Stimulated activated memory B cell treated with anti-CD40 and anti-IgM and Interleukin-4, amounts not matched to agents 10 μg/mL and 1 μg/mL and 100 μg/mL, for 72 hours (primary cell): ENCODE data around the gene TNRC6B.

ENCODE experiments used
- ATAC-seq: fragments of 150-1000 bp; cut with Tn5 transposase; 2 replicates; pipeline ENCODE4 v1.10.0; 2021
- H3K27ac Mint-ChIP-seq: one replicate; pipeline ENCODE4 v1.8.0; 2022; ENCODE audit warnings: mild to moderate bottlenecking, mixed read lengths
- H3K27me3 Mint-ChIP-seq: one replicate; pipeline ENCODE4 v1.8.0; 2022; ENCODE audit warnings: mixed read lengths
- H3K36me3 Mint-ChIP-seq: one replicate; pipeline ENCODE4 v1.8.0; 2022; ENCODE audit warnings: mixed read lengths
- H3K4me1 Mint-ChIP-seq: one replicate; pipeline ENCODE4 v1.8.0; 2022; ENCODE audit warnings: mixed read lengths
- H3K4me3 Mint-ChIP-seq: one replicate; pipeline ENCODE4 v1.8.0; 2022; ENCODE audit warnings: mild to moderate bottlenecking, moderate library complexity, mixed read lengths
- H3K9me3 Mint-ChIP-seq: one replicate; pipeline ENCODE4 v1.8.0; 2022; ENCODE audit warnings: mixed read lengths

The TNRC6B gene

DNA sequence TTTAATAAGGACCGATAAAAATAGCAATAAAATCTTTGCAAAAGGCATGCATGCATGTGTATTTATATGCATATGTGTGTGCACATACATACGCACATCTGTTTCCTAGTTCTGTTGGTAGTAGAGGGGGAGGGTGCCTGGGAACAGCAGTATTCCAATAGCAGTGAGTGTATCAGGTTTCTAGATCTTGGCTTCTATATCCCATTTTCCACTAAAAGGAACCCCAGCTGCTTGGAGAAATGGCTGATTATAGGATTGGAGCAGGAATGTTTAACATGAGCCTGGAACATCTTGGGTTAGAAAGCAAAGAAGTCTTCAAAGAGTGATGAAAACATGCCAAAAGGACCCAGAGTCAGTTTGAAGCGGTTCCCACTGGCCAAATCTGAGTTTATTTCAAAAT lies 21.0 kb downstream of the TNRC6B start:
- Mint-ChIP-seq H3K4me1 (peaks cover 83% of the 10 kb centered on the region), H3K36me3 (peaks cover 19% of the 10 kb centered on the region), H3K4me3 (no peak overlapping the region), H3K9me3 (no peaks in the 10 kb centered on the region), H3K27me3 (no peaks in the 10 kb centered on the region), H3K27ac (peak overlapping the region; percentile 87)
- no peak for ATAC-seq

DNA sequence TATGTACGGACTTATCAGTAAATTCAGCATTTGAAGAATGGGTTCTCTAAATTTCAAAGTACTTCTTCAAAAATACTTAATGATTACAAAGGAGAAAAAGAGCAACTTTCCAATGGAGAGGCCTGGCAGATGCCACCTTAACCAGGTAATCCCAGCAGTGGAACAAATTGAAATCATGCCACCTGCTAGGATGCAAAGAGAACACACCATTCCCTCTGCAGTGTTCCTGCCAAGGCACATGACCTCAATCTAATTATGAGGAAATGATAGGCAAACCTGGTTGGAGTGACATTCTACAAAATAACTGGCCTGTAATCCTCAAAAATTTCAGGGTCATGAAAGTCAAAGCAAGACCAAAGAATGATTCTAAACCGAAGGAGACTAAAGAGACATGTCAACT lies 21.5 kb downstream of the TNRC6B start:
- Mint-ChIP-seq H3K27ac (peak overlapping the region; percentile 87), H3K27me3 (no peaks in the 10 kb centered on the region), H3K9me3 (no peaks in the 10 kb centered on the region), H3K4me1 (peaks cover 83% of the 10 kb centered on the region), H3K36me3 (peaks cover 15% of the 10 kb centered on the region), H3K4me3 (no peak overlapping the region)
- ATAC-seq, result no peak

DNA sequence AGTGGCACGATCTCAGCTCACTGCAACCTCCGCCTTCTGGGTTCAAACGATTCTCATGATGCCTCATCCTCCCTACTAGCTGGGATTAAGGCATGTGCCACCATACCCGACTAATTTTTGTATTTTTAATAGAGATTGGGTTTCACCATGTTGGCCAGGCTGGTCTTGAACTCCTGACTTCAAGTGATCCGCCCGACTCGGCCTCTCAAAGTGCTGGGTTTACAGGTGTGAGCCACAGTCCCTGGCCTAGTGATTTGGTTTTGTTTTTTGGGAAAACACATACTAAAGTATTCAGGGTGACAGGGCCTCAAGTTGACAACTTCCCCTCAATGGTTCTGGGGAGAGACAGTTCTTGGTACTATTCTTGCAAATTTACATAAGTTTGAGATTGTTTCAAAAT lies 22.1 kb downstream of the TNRC6B start:
- H3K4me1 Mint-ChIP-seq, result peaks cover 82% of the 10 kb centered on the region

DNA sequence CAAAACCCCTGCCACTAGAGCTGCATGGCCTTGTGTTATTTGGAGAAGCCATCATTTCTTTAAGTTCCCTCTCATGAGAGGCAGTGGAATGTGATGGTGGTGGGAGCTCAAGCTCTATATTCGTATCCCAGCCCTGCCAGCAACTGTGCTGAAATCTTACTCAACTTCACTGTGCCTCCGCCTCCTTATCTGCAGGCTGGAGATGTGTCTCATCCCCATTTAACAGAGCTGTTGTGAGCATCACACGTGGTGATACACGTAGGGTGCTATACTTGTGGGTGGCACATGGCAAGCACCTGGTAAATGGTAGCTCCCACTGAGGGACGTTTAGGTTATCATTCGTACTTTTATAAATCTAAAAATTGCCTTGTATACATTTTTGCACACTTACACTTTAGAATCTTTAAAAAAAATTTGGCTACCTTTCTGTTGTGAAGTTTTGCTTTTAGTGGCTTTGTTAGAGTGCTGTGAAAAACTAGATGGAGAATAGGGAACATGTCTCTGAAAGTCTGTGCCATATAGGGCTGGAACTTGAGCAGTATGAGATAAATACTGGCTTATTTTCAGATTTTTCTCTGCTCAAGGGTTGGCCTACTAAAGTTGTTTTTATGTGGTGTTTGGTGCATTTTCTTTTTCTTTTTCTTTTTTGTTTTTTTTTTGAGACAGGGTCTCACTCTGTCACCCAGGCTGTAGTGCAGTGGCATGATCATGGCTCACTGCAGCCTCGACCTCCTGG lies 23.2 kb downstream of the TNRC6B start:
- H3K27me3 Mint-ChIP-seq, result no peaks in the 10 kb centered on the region
- H3K4me1 Mint-ChIP-seq, result peaks cover 75% of the 10 kb centered on the region
- no peaks in the 10 kb centered on the region for H3K9me3 Mint-ChIP-seq
- H3K27ac Mint-ChIP-seq, result no peak overlapping the region
- ATAC-seq, result no peak
- H3K36me3 Mint-ChIP-seq, result peaks cover 15% of the 10 kb centered on the region
- no peak overlapping the region for H3K4me3 Mint-ChIP-seq

More for the DNA sequence above, 22.1 kb downstream of the TNRC6B start:
- Mint-ChIP-seq H3K27me3 (no peaks in the 10 kb centered on the region), H3K36me3 (peaks cover 15% of the 10 kb centered on the region), H3K9me3 (no peaks in the 10 kb centered on the region), H3K4me3 (no peak overlapping the region), H3K27ac (no peak overlapping the region)
- no peak for ATAC-seq

DNA sequence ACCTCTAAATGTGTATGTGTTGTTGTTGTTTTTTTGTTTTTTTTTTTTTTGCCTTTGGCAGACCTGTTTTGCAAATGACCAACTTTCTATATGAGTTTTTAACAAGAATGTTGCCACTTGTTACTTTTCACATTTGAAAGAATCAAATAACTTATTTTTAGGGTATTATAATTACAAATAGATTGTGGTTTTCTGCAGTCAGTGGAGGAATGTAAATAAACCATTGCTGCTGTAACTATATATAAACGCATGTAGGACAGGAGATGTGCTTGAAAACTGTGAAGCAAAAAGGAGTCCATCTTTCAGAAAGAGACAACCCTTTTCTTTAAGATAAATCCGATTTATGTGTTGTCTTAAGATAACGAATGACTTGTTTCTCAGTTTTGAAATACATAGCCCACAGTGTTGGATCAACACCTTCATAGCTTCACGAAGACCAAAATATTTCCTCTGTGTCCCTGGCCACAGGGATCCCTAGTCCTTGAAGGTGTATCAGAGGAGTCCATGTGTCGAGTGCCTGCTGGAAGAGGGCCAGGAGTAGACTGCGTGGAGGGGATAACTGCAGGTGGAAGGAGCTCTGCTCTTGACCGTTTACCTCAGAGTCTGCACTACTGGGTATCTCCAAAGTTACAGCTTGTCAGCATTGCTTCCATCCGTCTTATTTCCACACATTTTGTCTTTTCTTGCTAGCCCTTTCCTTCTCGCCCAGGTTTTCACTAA lies 24.7 kb downstream of the TNRC6B start:
- ATAC-seq, result no peak
- Mint-ChIP-seq H3K4me1 (peaks cover 62% of the 10 kb centered on the region), H3K9me3 (no peaks in the 10 kb centered on the region), H3K36me3 (peaks cover 15% of the 10 kb centered on the region), H3K27ac (peak overlapping the region; percentile 71), H3K4me3 (no peak overlapping the region), H3K27me3 (no peaks in the 10 kb centered on the region)

DNA sequence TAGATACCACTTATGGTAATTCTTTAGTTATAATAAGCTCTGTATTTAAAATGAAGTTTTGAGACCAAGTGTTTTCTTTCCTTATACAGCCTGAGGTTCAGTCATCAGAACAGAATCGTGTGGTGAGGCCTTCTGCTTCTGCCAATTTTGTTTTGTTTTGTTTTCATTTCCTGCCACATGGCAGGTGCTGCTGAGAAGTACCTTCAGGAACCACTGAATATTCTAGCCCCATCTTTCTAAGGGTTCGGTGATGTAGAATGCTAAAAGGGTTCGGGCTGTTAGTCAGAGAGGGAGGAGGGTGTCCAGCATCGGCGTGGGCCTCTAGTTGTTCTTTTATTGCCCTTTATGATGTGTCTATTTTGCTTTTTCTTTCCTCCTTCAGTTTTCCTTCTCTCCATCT lies 25.8 kb downstream of the TNRC6B start:
- Mint-ChIP-seq H3K36me3 (peaks cover 9% of the 10 kb centered on the region), H3K9me3 (no peaks in the 10 kb centered on the region), H3K27me3 (no peaks in the 10 kb centered on the region), H3K27ac (peak overlapping the region; percentile 71), H3K4me3 (no peak overlapping the region), H3K4me1 (peaks cover 62% of the 10 kb centered on the region)
- ATAC-seq, result peak; percentile 89

DNA sequence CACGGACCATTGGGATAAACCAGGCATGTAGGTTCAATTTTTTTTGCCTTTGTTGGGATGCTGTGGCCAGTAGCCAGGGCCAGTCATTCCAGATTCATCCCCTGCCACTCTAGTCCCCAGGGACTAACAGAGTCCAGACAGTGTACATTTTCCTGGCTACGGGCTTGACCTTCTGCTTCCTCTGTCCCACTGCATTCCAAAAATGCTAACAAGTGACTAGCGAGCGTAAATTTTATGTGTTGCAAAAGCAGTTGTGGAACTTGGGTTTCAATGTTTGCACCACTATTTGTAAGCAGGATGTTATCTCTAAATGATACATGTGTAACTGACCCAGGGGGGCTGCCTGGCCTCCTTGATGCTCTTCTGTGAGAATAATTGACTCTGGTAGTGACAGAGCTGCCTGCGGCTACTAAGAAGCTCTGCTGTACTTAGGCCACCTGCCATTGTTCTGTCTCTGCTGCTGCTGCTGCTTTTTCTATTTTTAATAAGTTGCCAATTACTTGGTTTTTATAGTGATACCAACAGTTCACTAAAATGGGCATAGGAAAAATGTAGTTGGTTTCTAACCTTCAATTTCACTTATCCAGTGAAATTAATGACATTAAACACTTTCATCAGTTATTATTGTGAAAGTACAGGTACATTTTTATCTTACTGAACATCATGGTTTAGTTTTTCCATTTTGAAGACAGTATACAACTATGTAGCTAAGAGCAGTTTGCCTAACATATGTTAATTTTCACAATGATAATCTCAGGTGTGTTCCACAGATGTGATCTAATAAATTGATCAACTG lies 26.8 kb downstream of the TNRC6B start:
- no peaks in the 10 kb centered on the region for H3K9me3 Mint-ChIP-seq
- H3K27me3 Mint-ChIP-seq, result no peaks in the 10 kb centered on the region
- peaks cover 59% of the 10 kb centered on the region for H3K4me1 Mint-ChIP-seq
- H3K36me3 Mint-ChIP-seq, result no peaks in the 10 kb centered on the region
- no peak overlapping the region for H3K4me3 Mint-ChIP-seq
- no peak for ATAC-seq
- peak overlapping the region; percentile 71 for H3K27ac Mint-ChIP-seq

DNA sequence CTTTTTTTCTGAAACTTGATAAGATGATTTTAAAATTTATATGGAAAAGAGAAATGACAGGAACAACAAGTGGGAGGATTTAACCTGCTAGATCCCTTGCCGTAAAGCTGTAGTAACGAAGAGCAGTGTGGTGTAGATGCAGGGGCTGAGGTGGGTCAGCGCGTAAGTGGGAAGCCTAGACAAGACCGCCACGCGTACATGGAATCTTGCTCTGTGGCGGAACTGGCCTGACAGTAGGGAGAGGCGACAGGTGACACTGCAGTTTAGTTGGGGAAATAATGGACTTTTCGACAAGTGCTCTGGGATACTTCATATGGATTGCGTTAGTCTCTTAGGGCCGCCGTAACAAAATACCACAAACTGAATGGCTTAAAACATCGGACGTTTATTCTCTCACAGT lies 28.8 kb downstream of the TNRC6B start:
- ATAC-seq, result no peak
- H3K27ac Mint-ChIP-seq, result no peak overlapping the region
- H3K4me1 Mint-ChIP-seq, result peaks cover 67% of the 10 kb centered on the region

DNA sequence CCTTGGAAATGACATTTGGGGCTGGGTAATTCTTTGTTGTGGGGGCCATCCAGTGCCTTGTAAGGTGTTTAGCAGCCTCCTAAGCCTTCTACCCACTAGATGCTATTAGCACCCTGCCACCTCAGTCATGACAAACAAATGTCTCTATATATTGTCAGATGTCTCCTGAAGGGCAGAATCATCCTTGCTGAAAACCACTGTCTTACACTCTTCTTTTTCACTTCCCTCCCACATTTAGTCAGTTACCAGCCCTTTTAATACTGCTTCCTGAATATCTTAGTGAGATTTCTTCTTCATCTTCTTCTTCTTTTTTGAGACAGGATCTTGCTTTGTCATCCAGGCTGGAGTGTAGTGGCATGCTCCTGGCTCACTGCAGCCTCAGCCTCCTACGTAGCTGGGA lies 33.1 kb downstream of the TNRC6B start:
- Mint-ChIP-seq H3K9me3 (no peaks in the 10 kb centered on the region), H3K4me1 (peaks cover 79% of the 10 kb centered on the region), H3K36me3 (no peaks in the 10 kb centered on the region), H3K4me3 (peak overlapping the region; percentile 14), H3K27ac (peak overlapping the region; percentile 46), H3K27me3 (no peaks in the 10 kb centered on the region)
- peak; percentile 98 for ATAC-seq

More for the DNA sequence above, 28.8 kb downstream of the TNRC6B start:
- no peaks in the 10 kb centered on the region for H3K36me3 Mint-ChIP-seq
- no peak overlapping the region for H3K4me3 Mint-ChIP-seq
- H3K9me3 Mint-ChIP-seq, result no peaks in the 10 kb centered on the region
- H3K27me3 Mint-ChIP-seq, result no peaks in the 10 kb centered on the region

DNA sequence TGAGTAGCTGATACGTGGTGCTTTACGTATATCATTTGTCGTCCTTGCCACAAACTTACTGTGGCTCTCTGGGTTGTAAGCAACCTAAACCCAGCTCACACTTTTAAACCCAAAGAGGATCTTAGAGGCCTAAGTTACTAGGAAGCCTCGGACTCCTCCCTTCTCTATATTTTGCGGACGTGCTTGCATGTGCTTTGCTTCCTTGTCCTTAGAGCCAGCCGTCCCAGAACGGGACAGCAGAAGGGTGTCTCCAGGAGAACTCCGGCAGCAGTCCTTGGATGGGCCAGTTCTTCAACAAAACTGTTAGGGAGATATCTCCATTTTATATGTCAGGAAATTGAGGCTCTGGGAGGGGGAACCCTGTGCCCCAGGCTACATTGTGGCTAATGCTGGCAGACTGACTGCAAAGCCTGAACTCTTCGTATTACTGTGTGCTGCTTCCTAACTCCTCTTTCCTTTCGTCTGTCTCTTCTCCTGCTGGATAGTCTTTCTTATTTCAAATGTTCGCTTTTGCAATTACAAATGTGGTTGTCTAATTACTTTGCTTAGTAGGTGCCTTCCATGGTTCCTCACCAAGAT lies 33.8 kb downstream of the TNRC6B start:
- peak overlapping the region; percentile 46 for H3K27ac Mint-ChIP-seq

DNA sequence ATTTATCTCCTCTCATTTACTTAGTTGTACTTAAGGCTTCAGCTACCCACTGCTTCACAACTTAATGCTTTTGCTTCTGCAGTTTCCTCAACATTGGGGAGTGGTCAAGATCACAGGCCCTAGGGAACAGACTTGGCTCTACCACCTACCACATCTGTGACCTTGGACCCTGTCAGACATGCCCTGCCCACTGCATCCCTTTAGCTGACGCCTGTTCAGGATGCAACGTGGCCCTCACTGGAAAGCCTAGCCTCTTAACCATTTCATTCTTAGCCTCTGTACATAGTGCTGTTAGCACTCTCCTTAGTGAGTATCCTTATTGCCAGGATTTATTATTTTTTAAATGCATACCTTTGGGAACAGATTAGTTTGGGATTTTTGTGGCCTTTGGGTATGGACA lies 34.4 kb downstream of the TNRC6B start:
- Mint-ChIP-seq H3K27me3 (no peaks in the 10 kb centered on the region), H3K36me3 (no peaks in the 10 kb centered on the region), H3K27ac (peak overlapping the region; percentile 46), H3K4me1 (peaks cover 92% of the 10 kb centered on the region), H3K9me3 (no peaks in the 10 kb centered on the region), H3K4me3 (no peak overlapping the region)
- no peak for ATAC-seq

More for the DNA sequence above, 33.8 kb downstream of the TNRC6B start:
- no peak overlapping the region for H3K4me3 Mint-ChIP-seq
- peaks cover 86% of the 10 kb centered on the region for H3K4me1 Mint-ChIP-seq
- no peaks in the 10 kb centered on the region for H3K36me3 Mint-ChIP-seq
- ATAC-seq, result no peak
- H3K9me3 Mint-ChIP-seq, result no peaks in the 10 kb centered on the region
- no peaks in the 10 kb centered on the region for H3K27me3 Mint-ChIP-seq

DNA sequence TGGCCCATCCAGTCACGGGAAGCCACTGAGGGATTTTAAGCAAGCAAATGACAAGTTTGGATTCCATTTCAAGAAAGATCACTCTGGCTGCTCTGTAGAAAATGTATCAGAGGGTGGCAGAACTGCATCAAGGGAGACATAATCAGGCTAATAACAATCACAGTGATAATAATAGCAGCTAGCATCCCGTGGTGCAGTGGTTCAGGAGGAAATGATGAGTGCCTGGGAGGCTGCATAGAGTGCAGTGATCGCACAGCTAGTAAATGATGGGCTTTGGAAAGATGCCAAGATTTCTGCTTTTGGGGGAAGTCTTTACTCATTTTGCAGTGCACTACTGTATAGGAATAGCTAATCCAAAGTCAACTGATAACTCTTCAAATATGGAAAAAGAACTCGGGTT lies 35.8 kb downstream of the TNRC6B start:
- Mint-ChIP-seq H3K4me3 (no peak overlapping the region), H3K4me1 (peaks cover 89% of the 10 kb centered on the region), H3K27ac (peak overlapping the region; percentile 46), H3K9me3 (no peaks in the 10 kb centered on the region), H3K27me3 (no peaks in the 10 kb centered on the region), H3K36me3 (no peaks in the 10 kb centered on the region)
- no peak for ATAC-seq

DNA sequence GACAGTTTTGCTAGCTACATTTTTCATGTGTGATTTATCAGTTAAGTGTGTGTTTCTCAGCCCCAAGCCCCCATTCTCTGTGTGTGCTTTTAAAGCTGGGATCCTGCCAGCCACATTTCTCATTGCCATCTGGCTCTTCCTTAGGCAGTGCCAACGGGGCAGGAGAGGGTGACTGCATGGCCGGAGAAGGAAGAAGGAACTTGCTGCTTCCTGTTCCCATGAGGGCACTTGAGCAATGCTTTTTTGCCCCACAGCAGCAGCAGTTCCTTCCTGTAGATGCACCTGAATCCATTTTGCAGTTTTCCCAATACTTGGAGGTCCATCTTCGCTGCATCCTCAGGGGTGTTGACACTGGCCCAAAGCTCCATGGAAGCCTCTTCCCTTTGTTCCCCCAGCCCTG lies 37.5 kb downstream of the TNRC6B start:
- no peaks in the 10 kb centered on the region for H3K36me3 Mint-ChIP-seq
- ATAC-seq, result no peak
- H3K4me1 Mint-ChIP-seq, result peaks cover 92% of the 10 kb centered on the region
- H3K4me3 Mint-ChIP-seq, result peak overlapping the region; percentile 67
- H3K27ac Mint-ChIP-seq, result peak overlapping the region; percentile 93
- no peaks in the 10 kb centered on the region for H3K27me3 Mint-ChIP-seq
- H3K9me3 Mint-ChIP-seq, result no peaks in the 10 kb centered on the region

DNA sequence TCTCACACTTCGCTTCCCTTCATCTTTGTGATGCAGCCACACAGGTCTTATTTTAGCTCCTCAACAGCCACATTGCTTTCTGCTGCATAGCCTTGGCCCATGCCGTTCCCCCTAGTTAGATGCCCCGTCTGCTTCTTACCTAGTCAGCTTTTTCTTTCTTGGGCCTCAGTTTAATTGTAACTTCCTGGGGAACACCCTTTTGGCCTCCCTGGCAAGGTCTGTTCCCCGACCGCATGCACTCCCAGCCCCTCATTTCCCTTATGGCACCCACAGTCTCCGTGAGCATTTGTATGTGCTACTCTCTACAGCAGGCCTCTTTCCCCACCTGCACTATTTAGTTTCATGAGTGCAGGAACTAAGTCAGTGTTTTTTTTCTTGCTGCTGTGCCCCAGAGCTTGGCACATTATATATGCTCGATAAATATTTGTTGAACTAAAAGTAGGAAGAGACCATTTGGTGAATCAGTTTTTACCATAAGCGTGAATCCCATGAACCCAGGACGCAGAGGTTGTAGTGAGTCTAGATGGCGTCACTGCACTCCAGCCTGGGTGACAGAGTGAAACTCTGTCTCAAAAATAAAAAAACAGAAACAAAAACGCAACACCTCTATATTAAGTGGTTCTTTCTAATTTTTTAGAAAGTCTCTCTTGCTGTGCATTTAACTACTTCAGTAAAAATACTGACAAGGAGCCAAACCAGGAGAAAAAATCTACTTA lies 38.5 kb downstream of the TNRC6B start:
- Mint-ChIP-seq H3K27ac (peak overlapping the region; percentile 93), H3K4me1 (peaks cover 85% of the 10 kb centered on the region), H3K4me3 (peak overlapping the region; percentile 67), H3K9me3 (no peaks in the 10 kb centered on the region), H3K36me3 (no peaks in the 10 kb centered on the region), H3K27me3 (no peaks in the 10 kb centered on the region)
- peak; percentile 72 for ATAC-seq
